Measurements from ENCODE around the gene CDHR5. TPM values are rescaled to one million over a fixed set of nuclear protein-coding genes. Genes with fewer than 3 reads are reported as not detected.

Gene CDHR5
- total RNA-seq, 4 donors from 2014 or later, result 256 to 1,063 (median 597) TPM

- Histone ChIP-seq H3K27ac (no peak overlapping the region), H3K4me1 (no peaks in the 10 kb centered on the region), H3K4me3 (no peak overlapping the region), H3K9me3 (no peaks in the 10 kb centered on the region), H3K27me3 (no peaks in the 10 kb centered on the region), H3K36me3 (peaks cover 0 to 73% (median 28%) of the 10 kb centered on the region in 4 donors)
- intact Hi-C loops (cut with DNase I; ENCODE audit: low total_unique reads) (no loop called here), in situ Hi-C loops (cut with MboI; ENCODE audit: low pct_ligation_motif_present in 1 of 4, low pct_unique_long_range_greater_than_20kb in 1 of 4, low sequenced_read_pairs in 3 of 4) (no loop called here)
- TF ChIP-seq, protein P1, sequence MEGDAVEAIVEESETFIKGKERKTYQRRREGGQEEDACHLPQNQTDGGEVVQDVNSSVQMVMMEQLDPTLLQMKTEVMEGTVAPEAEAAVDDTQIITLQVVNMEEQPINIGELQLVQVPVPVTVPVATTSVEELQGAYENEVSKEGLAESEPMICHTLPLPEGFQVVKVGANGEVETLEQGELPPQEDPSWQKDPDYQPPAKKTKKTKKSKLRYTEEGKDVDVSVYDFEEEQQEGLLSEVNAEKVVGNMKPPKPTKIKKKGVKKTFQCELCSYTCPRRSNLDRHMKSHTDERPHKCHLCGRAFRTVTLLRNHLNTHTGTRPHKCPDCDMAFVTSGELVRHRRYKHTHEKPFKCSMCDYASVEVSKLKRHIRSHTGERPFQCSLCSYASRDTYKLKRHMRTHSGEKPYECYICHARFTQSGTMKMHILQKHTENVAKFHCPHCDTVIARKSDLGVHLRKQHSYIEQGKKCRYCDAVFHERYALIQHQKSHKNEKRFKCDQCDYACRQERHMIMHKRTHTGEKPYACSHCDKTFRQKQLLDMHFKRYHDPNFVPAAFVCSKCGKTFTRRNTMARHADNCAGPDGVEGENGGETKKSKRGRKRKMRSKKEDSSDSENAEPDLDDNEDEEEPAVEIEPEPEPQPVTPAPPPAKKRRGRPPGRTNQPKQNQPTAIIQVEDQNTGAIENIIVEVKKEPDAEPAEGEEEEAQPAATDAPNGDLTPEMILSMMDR (IDR thresholded peaks at IDR 0.05), result no peak
- TF ChIP-seq EP300 (IDR thresholded peaks at IDR 0.05; ENCODE audit: low read depth) (no peak), POLR2A (IDR thresholded peaks at IDR 0.05) (no peak), POLR2AphosphoS5 (IDR thresholded peaks at IDR 0.05) (no peak)
- 87 to 89% methylated on average over 3 to 10 of the region's 10 CpGs for WGBS, 2 donors (ENCODE audit: low coverage in 1 of 2)
- DNase-seq, result no peak
Measured at GRCh38 chr11:595400-595799, 29.4 kb downstream of the CDHR5 start.

DNA sequence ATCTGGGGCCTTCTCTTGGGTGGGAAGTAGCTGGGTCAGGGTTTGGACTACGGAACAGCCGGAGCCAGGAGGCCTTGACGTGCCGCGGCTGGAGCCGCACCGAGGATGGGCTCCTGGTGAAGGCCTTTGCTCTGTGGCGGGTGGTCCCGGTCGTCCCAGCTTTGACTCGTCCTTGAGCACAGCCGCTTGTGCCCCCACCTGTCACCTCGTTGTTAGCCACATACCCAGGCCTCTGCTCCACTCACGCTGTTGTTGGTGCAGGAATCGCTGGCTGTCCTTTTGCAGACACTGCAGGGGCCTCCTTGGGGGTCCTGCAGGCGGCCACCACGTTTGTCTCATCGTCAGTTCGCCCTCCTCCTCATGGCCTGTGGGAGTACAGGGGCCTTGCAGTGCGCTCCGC is 31.4 kb downstream of the CDHR5 start:
- intact Hi-C loops (cut with DNase I; ENCODE audit: low total_unique reads) (no loop called here), in situ Hi-C loops (cut with MboI; ENCODE audit: low pct_ligation_motif_present in 1 of 4, low pct_unique_long_range_greater_than_20kb in 1 of 4, low sequenced_read_pairs in 3 of 4) (no loop called here)
- 92% methylated on average over 21 of the region's 21 CpGs; no CpG with 5 or more reads in 1 of the 2 donors for WGBS, 2 donors (ENCODE audit: low coverage in 1 of 2)
- Histone ChIP-seq H3K27me3 (no peaks in the 10 kb centered on the region), H3K9me3 (no peaks in the 10 kb centered on the region), H3K27ac (no peak overlapping the region), H3K4me3 (no peak overlapping the region), H3K4me1 (no peaks in the 10 kb centered on the region), H3K36me3 (peaks cover 0 to 79% (median 35%) of the 10 kb centered on the region in 4 donors)
- no peak for TF ChIP-seq EP300 (IDR thresholded peaks at IDR 0.05; ENCODE audit: low read depth)
- no peak for TF ChIP-seq POLR2A (IDR thresholded peaks at IDR 0.05)
- TF ChIP-seq, protein P1 (IDR thresholded peaks at IDR 0.05), result no peak
- TF ChIP-seq POLR2AphosphoS5 (IDR thresholded peaks at IDR 0.05), result no peak
- no peak for DNase-seq

DNA sequence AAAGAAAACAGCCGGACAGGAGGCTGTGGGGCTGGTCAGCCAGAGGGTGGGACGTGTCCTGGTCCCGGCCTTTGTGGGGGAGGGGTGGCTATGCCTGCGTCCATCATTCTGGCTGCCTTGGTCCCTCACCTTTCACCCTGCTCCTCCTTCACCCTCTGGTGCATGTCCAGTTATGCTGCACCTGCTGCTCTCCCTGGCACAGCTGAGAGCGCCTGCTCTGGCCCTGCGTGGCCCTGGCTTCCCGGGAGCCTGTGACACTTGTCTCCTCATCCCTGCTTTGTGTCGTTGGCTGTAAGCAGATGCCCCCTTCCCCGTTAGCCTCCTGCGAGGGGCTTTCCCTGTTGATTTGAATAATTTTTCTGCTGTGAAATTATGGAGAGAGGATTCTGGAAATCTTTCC is 31.8 kb downstream of the CDHR5 start:
- H3K36me3 ChIP-seq, result peaks cover 0 to 78% (median 36%) of the 10 kb centered on the region in 4 donors
- 87% methylated on average over 10 of the region's 10 CpGs; no CpG with 5 or more reads in 1 of the 2 donors for WGBS, 2 donors (ENCODE audit: low coverage in 1 of 2)
- in situ Hi-C loops (cut with MboI; ENCODE audit: low pct_ligation_motif_present in 1 of 4, low pct_unique_long_range_greater_than_20kb in 1 of 4, low sequenced_read_pairs in 3 of 4), result no loop called here

DNA sequence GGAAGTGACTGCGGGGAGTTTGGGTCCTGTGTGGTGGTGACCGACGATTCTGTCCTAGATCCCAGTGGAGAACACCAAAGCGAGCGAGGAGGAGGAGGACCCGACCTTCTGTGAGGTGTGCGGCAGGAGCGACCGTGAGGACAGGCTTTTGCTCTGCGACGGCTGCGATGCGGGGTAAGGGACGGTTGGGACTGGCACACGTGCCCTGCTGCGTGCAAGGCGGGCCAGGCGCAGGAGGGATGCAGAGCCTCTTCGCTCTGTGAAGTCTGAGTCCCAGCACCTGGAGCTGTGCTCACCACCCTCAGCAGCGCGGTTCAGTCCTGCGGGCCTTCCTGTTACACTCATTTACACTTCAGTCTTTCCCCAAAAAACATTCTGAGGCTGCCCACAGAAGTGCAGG is 32.3 kb downstream of the CDHR5 start:
- Histone ChIP-seq H3K4me3 (no peak overlapping the region), H3K9me3 (no peaks in the 10 kb centered on the region), H3K27ac (no peak overlapping the region), H3K36me3 (peaks cover 0 to 76% (median 36%) of the 10 kb centered on the region in 4 donors), H3K27me3 (no peaks in the 10 kb centered on the region), H3K4me1 (no peaks in the 10 kb centered on the region)
- in situ Hi-C loops (cut with MboI; ENCODE audit: low pct_ligation_motif_present in 1 of 4, low pct_unique_long_range_greater_than_20kb in 1 of 4, low sequenced_read_pairs in 3 of 4), result no loop called here
- DNase-seq, result no peak
- intact Hi-C loops (cut with DNase I; ENCODE audit: low total_unique reads), result no loop called here
- TF ChIP-seq EP300 (IDR thresholded peaks at IDR 0.05; ENCODE audit: low read depth) (no peak), POLR2AphosphoS5 (IDR thresholded peaks at IDR 0.05) (no peak), POLR2A (IDR thresholded peaks at IDR 0.05) (no peak)
- TF ChIP-seq, protein P1 (IDR thresholded peaks at IDR 0.05), result no peak
- 94% methylated on average over 22 of the region's 22 CpGs; no CpG with 5 or more reads in 1 of the 2 donors for WGBS, 2 donors (ENCODE audit: low coverage in 1 of 2)

More for the DNA sequence above, 31.8 kb downstream of the CDHR5 start:
- H3K4me3 ChIP-seq, result no peak overlapping the region
- no peak overlapping the region for H3K27ac ChIP-seq
- no peak for DNase-seq
- H3K4me1 ChIP-seq, result no peaks in the 10 kb centered on the region
- TF ChIP-seq EP300 (IDR thresholded peaks at IDR 0.05; ENCODE audit: low read depth), result no peak
- TF ChIP-seq POLR2A (IDR thresholded peaks at IDR 0.05), result no peak
- TF ChIP-seq POLR2AphosphoS5 (IDR thresholded peaks at IDR 0.05), result no peak
- TF ChIP-seq, protein P1 (IDR thresholded peaks at IDR 0.05), result no peak
- intact Hi-C loops (cut with DNase I; ENCODE audit: low total_unique reads), result no loop called here
- H3K27me3 ChIP-seq, result no peaks in the 10 kb centered on the region
- H3K9me3 ChIP-seq, result no peaks in the 10 kb centered on the region
